ENCODE data around the gene PKP2. TPM values are rescaled to one million over a fixed set of nuclear protein-coding genes. Genes with fewer than 3 reads are reported as not detected.

Gene PKP2
- total RNA-seq, 4 donors from 2014 or later, result 0.62 to 3.3 (median 1.2) TPM

DNA sequence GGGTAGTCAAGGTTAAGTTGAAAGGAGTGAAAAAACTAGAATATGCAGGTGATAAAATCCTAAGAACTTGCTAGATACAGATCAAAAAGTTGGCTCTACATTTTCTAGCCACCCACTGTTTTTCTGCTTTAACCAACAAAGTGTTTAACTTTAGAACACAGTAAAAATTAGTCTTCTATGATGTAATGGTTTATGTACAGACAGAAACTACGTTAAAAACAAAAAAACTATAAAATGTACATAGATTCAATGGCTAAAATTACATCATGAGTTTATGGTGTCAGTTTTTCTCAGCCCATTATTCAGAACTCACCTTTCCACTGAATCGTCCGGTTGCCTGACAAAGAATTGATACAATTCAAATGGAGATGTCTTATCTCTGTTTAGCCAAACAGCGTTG is 143.0 kb downstream of the PKP2 start:
- peaks cover 0 to 27% (median 10%) of the 10 kb centered on the region in 3 donors for H3K4me1 ChIP-seq
- ATAC-seq, result no peak
- peaks cover 0 to 52% of the 10 kb centered on the region in 2 donors for H3K36me3 ChIP-seq
- no peak overlapping the region for H3K4me3 ChIP-seq
- no peaks in the 10 kb centered on the region for H3K27me3 ChIP-seq
- 44 to 78% methylated on average over 4 of the region's 4 CpGs for WGBS, 2 donors (ENCODE audit: low coverage in 1 of 2)
- TF ChIP-seq EP300 (IDR thresholded peaks at IDR 0.05) (no peak), POLR2AphosphoS5 (IDR thresholded peaks at IDR 0.05) (no peak), CTCF (IDR thresholded peaks at IDR 0.05) (no peak), POLR2A (IDR thresholded peaks at IDR 0.05) (no peak)
- H3K27ac ChIP-seq, result no peak overlapping the region
- H3K9me3 ChIP-seq, result no peaks in the 10 kb centered on the region

- Histone ChIP-seq H3K36me3 (peaks cover 0 to 98% of the 10 kb centered on the region in 2 donors), H3K27ac (no peak overlapping the region), H3K4me3 (no peak overlapping the region), H3K9me3 (no peaks in the 10 kb centered on the region), H3K4me1 (no peaks in the 10 kb centered on the region), H3K27me3 (no peaks in the 10 kb centered on the region)
- WGBS, 2 donors (ENCODE audit: low coverage in 1 of 2), result 90 to 100% methylated on average over 2 of the region's 2 CpGs
- no peak for TF ChIP-seq POLR2A (IDR thresholded peaks at IDR 0.05)
- TF ChIP-seq EP300 (IDR thresholded peaks at IDR 0.05), result no peak
- no peak for TF ChIP-seq CTCF (IDR thresholded peaks at IDR 0.05)
- TF ChIP-seq POLR2AphosphoS5 (IDR thresholded peaks at IDR 0.05), result no peak
- no peak for ATAC-seq
Observed at GRCh38 chr12:32743264-32743663, 153.3 kb downstream of the PKP2 start.

DNA sequence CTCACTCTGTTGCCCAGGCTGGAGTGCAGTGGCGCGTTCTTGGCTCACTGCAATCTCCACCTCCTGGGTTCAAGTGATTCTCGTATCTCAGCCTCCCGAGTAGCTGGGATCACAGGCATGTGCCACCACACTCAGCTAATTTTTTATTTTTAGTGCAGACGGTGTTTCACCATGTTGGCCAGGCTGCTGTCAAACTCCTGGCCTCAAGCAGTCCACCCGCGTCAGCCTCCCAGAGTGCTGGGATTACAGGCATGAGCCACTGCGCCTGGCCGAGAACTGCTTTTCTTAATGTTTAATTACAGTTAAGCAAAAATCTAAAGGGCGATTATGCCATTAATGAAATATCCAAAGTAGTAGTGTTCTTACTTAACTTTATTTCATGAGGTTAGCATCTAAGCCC is 154.4 kb downstream of the PKP2 start:
- no peak for ATAC-seq
- peaks cover 0 to 97% of the 10 kb centered on the region in 2 donors for H3K36me3 ChIP-seq

More for the DNA sequence above, 154.4 kb downstream of the PKP2 start:
- H3K9me3 ChIP-seq, result no peaks in the 10 kb centered on the region
- TF ChIP-seq POLR2AphosphoS5 (IDR thresholded peaks at IDR 0.05), result no peak
- TF ChIP-seq EP300 (IDR thresholded peaks at IDR 0.05), result no peak
- TF ChIP-seq CTCF (IDR thresholded peaks at IDR 0.05), result no peak
- no peak for TF ChIP-seq POLR2A (IDR thresholded peaks at IDR 0.05)
- 86 to 96% methylated on average over 8 to 9 of the region's 10 CpGs for WGBS, 2 donors (ENCODE audit: low coverage in 1 of 2)
- H3K4me1 ChIP-seq, result no peaks in the 10 kb centered on the region
- H3K4me3 ChIP-seq, result no peak overlapping the region
- H3K27me3 ChIP-seq, result no peaks in the 10 kb centered on the region
- H3K27ac ChIP-seq, result no peak overlapping the region

Other genes with a start within 250 kb of the PKP2 start
- gene DNM1L, start 217.5 kb downstream of the PKP2 start, total RNA-seq, result 100 to 1,000 TPM in 1 of 4 donors, 10 to 100 TPM in 3; 66.9 to 109 (median 88.3) TPM
- gene YARS2, start 140.9 kb downstream of the PKP2 start, total RNA-seq, result 10 to 100 TPM; 13.2 to 24.0 (median 16.7) TPM